Measurements from ENCODE around the gene COL4A2.

GRCh38 chr13:110319397-110319773 is 12.3 kb downstream of the COL4A2 start:
- TF ChIP-seq POLR2A (IDR thresholded peaks at IDR 0.05) (no peak), CTCF (IDR thresholded peaks at IDR 0.05) (no peak)

Data from right lobe of liver (tissue), 4 donors.